Cerebellar nuclear complex (tissue), 1 donor: ENCODE measurements around the gene CHD2.

Source experiments
- DNase-seq, 2 experiments: peaks; one replicate each; lab custom pipeline; 2025; lab: John Stamatoyannopoulos, UW

The CHD2 gene

DNA sequence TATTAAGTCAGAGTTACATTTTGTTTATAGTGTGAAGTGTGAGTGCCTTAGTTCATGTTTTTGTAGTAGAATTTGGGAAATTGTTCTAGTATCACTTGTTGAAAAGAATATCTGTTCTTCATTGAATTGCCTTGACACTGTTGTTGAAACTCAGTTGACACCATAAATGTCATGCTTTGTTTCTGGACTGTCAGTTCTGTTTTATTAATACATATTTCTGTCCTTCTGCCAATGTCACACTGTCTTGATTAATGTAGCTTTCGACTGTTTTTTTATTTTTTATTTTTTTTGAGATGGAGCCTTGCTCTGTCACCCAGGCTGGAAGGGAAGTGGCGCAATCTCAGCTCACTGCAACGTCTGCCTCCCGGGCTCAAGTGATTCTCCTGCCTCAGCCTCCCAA is 59.1 kb downstream of the CHD2 start:
- DNase-seq: no peak

- no peak for DNase-seq
These were observed 61.0 kb downstream of the CHD2 start for GRCh38 chr15:92960996-92961681.

- DNase-seq: no peak
These were observed 62.8 kb downstream of the CHD2 start for GRCh38 chr15:92962914-92963313.

DNA sequence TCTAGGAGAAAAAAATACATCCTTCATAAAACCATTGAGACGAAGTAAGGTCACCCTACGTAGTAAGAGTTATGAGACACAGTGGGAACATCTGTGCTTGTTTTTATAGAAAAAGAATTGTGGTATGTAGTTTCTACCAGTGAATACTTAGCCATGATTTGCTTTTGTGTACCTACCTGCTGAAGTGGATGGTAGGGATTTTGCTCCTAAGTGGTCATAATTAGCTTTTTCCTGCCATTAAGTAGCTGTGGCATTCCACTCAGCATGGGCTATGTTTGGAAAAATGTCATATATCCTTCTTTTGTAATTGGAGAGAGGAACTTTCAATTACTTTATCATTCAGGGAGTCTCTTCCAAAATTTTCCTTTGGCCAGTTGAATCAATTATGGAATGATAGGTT is 63.7 kb downstream of the CHD2 start:
- DNase-seq: no peak

- no peak for DNase-seq
These were observed 69.0 kb downstream of the CHD2 start for GRCh38 chr15:92968926-92969651.

- DNase-seq: no peak
These were observed 70.5 kb downstream of the CHD2 start for GRCh38 chr15:92970656-92971055.

- no peak for DNase-seq
These were observed 71.0 kb downstream of the CHD2 start for GRCh38 chr15:92971081-92971480.

DNA sequence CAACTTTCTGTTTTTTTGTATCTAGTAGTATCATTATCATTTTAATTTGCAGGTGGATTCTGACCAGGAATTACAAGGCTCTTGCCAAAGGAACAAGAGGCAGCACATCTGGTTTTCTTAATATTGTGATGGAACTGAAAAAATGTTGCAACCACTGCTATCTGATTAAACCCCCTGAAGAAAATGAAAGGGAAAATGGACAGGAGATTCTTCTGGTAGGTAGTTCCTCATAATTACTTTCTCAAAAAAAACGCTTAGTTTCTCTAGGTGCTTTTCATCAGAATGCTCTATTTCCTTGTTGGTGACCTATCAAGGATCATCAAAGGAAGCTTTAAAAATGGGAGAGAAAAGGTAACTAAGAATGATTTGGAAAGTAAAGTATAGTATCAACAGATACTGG is 71.6 kb downstream of the CHD2 start:
- DNase-seq: no peak

DNA sequence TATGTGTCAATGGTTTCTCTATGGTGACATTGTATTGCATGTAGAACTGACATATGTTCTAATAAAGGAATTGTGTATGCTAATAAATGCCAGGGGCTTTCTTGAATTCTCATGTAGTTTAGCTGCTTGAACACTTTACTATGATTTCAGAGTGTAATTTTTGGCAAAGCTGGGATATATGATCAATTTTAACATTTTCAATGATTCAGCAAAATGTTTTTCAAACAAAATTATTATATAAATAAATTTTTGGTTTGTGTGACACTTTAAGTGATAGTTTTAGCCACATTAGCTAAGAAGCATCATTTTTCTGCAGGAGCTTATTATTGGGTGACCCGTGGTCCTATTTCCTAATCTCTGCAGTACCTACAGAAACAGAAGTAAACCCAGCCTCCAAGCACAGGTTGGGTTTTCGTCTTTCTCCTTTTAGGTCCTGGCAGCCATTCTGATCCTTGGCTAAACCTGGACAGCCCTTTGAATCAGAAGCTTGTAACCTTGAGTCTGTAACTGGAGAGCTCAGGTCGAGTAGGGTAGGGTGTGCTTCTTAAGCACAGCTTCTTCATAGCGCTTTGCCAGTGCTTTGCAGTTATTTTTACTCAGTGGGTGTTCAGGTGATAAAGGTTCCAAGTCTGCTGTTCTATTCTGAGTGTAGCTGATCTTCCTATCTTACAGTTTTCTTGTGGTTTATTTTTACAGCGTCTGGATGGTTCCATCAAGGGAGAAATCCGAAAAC is 74.2 kb downstream of the CHD2 start:
- no peak for DNase-seq

DNA sequence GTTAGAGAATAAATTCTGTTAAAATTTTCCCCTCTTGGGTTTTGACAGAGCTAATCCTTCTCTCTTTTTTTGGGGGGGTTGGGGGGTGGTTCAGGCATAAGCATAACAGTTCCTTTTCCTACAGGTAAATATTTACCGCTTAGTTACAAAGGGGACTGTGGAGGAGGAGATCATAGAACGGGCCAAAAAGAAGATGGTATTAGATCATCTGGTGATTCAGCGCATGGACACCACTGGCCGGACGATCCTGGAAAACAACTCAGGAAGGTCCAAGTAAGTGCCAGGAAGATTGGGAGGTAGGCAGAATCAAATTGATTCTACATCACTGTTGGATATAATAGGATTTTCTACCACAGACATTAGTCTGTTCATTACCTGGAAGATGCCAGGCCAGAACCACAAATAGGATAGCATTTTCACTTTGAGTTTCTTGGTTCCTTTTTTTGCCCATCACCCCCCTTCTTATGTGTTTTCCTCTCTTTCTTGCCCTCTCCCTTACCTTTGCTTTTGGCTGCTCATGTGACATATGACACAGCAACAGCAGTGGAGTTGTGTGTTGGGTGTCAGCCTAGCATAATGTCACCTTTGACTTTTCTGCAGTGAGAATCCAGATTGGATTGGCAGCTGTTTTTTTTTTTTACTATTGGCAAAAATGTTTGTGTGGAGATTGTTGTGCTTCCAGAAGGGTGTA is 79.0 kb downstream of the CHD2 start:
- DNase-seq: no peak

DNA sequence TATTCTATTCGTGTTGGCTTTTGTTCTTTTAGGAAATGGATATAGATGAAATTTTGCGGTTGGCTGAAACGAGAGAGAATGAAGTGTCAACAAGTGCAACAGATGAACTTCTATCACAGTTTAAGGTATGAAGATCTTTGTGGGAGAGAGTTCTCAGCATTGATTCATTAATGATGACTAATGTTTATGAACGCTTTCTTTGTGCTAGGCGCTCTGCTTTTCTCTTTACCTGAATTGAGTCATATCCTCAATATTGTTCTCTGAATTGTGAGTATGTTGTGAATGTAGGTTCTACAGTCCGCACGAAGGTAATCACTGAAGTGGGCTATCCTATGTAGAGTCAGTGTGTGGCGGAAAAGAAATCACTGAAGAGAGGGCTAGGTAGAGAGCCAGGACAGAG is 81.2 kb downstream of the CHD2 start:
- DNase-seq: no peak

GRCh38 chr15:92984161-92984560 is 84.0 kb downstream of the CHD2 start:
- DNase-seq: no peak

DNA sequence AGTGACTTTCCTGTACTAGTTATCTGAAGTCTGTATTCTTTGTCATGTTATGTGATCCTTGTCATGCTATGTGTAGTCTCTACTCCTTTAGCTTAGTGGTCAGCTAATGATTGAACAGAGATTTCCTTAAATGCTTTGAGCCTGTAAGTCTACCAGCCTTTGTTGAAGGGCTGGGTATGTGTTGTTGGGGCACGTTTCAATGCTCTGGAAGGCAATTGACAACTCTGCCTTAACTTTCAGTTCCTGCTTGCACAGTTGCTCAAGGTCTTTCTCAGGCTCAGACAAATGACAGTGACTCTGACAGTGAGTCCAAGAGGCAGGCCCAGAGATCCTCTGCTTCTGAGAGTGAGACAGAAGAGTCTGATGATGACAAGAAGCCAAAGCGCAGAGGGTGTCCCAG is 89.3 kb downstream of the CHD2 start:
- DNase-seq: no peak

GRCh38 chr15:92990031-92990430 is 89.9 kb downstream of the CHD2 start:
- no peak for DNase-seq

GRCh38 chr15:92992720-92993119 is 92.6 kb downstream of the CHD2 start:
- no peak for DNase-seq

GRCh38 chr15:92997821-92998220 is 97.7 kb downstream of the CHD2 start:
- no peak for DNase-seq

GRCh38 chr15:93001156-93001555 is 101.0 kb downstream of the CHD2 start:
- no peak for DNase-seq

GRCh38 chr15:93001881-93002280 is 101.8 kb downstream of the CHD2 start:
- DNase-seq: no peak

- no peak for DNase-seq
These were observed 105.0 kb downstream of the CHD2 start for GRCh38 chr15:93005133-93005532.

DNA sequence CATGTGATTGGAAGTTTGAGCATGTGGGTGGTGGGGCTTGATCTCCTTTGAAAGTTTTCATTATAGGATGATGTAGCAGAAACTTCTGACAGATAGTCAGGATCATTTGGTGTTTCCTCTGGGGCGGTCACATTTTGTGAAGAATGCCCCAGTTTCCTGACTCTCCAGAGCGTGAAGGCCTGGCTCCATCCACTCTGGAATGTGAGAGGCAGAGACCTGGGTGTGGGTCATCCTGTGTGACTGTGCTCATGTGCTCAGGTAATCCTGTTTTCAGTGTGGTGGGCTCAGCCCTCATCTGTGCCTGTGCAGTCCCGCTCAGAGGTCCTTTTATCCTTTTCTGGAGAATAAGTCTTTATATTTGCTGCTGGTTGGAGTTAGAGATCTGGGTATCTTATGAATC is 107.9 kb downstream of the CHD2 start:
- DNase-seq: no peak

DNA sequence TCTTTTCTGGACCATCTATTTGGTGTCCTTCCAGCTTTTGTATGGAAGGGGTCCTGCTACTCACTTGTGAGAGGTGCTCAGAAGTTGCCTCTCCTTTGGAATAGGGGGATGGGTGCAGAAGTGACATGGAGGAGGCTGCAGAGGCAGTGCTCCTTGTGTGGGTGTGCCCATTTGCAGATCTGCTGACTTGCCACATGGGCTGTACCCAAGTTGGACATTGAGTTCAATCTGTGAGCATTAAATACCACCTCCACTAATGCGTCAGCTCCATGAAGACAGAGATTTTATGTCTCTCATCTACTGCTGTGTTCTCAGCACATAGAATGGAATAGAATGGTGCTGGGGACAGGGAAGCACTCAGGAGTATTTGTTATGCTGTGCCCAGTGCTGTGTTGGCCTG is 112.7 kb downstream of the CHD2 start:
- no peak for DNase-seq

GRCh38 chr15:93017526-93017925 is 117.4 kb downstream of the CHD2 start:
- no peak for DNase-seq

DNA sequence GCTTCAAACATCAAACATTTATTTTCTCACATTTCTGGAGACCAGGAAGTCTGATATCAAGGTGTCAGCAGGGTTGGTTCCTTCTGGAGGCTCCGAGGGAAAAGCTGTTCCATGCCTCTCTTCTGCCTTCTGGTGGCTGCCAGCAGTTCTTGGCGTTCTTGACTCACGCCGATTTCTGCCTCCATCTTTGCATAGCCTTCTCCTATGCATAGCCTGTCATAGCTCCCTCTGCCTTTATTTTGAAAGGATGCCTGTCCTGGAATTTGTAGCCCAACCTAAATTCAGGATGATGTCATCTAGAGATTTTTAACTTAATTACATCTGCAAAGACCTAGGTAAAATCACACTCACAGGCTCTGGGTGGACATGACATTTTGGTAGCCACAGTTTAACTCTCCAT is 118.5 kb downstream of the CHD2 start:
- no peak for DNase-seq
